ENCODE results near the gene TENM3.

Gene TENM3

DNA sequence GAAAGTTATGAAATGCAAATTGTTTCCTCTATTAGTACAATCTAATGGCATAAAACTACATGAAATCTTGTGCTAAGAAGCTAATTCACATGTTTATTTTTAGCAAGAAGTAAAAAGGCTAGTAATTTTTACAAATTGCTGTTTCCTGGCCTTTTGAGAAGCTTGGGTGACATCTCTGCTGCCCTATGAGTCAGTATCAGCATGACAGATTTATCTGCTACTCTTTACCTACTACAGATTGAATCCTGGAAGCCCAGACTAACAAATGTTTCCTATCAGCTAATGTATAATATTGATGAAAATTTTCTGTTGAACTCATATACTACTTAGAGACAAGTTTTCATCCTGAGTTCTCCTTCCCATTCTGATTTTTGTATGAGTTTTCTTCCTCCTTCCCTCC is 441.6 kb downstream of the TENM3 start:
- no peak for DNase-seq (ENCODE audit: low spot score)

DNA sequence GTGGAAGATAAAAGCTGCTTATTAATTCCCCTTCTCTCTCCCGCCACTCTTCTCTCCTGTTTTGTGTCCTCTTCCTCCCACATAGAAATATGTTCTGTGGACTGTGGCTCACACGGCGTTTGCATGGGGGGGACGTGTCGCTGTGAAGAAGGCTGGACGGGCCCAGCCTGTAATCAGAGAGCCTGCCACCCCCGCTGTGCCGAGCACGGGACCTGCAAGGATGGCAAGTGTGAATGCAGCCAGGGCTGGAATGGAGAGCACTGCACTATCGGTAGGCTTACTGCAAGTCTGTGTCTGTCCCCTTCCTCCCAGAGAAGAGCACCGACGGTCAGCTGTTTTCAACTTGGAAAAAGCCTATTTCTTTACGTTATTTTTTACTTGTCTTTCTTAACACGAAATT is 444.9 kb downstream of the TENM3 start:
- DNase-seq (ENCODE audit: low spot score) = no peak

DNA sequence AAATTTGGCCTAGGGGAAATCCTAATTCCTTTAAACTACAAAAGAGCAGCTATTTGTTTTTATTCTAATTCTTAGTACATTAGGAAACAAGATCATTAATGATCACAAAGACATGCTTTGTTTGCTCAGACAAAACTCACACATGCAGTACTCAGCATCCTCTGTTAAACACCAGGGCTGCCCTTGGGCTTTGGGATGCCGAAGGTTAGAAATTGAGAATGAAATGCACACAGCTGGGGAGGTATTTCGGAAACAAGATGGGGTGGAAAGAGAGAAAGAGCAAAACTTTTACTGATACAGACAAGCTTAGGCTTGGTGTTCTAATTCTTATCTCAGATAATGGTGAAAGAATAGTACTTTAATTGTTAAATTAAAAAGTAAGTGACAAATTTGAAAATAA is 451.3 kb downstream of the TENM3 start:
- no peak for DNase-seq (ENCODE audit: low spot score)

DNA sequence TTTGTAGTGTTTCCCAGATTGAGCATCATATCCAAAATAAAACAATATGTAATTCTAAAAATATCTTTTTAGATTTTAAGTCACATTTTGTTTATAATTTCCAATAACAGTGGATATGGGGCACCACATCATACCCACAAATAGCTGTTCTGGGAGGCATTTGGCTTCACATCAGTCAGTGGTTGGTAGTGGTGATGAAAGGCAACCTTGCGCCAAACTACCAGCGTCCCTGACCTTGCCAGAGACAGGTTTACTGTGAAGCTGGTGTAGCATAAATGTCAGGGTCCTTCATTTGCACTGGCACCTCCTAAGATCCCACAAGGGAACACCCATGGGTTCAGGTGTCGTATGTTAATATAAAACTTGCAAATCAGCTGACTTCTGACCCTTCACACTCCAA is 451.8 kb downstream of the TENM3 start:
- DNase-seq (ENCODE audit: low spot score) = no peak

DNA sequence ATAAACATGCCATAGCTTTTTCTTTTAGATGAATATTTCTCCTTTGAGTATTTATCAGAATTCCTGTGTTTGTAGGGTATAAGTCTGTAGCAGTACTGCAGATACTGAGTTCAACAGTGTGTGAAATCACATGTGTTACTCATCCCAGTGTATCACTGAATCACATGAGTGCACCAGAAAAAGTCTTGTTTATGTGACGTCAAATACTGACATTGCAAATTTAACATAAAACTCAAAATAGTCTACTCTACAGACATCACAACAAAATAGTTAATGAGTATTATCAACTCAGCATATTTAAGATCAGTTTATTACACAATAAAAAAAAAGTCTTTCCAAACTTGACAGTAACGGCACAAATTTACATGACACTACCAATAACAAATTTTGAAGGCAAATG is 452.6 kb downstream of the TENM3 start:
- DNase-seq (ENCODE audit: low spot score) = no peak

DNA sequence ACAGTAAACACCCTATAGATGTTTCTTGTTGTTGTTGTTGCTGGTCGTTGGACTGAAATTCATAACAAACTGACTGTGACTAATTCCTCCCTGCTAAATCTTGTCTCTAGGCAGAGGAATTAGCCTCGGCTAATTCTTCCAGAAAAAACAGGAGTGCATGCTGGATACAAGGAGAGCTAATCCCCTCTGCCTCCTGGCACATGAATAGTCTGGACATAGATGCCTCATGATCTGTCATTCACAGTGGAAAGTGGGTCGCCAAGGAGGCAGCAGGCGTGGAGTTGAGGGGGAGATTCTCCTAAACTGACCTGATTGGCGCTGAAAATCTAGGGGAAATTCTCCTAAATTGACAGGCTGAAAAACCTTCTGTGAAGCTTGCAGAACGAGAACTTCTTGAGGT is 453.9 kb downstream of the TENM3 start:
- no peak for DNase-seq (ENCODE audit: low spot score)

DNA sequence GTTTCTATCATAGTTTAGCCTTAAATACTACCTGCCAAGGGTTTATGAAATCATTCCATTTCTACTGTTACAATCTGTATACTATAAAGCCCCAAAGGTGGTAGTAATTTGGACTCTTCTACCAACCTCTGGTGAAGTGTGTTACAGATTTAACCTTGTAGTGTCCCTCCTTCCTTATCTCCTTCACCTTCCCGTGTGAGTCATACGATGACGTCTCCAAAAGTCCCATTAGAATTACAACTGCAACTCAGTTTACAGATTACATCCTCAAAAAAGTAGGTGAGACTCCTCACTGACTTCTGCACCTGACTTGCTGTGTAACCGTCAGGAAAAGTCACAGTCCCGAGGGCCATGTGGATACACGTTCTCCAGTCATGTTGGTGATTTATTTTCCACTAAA is 455.0 kb downstream of the TENM3 start:
- no peak for DNase-seq (ENCODE audit: low spot score)

DNA sequence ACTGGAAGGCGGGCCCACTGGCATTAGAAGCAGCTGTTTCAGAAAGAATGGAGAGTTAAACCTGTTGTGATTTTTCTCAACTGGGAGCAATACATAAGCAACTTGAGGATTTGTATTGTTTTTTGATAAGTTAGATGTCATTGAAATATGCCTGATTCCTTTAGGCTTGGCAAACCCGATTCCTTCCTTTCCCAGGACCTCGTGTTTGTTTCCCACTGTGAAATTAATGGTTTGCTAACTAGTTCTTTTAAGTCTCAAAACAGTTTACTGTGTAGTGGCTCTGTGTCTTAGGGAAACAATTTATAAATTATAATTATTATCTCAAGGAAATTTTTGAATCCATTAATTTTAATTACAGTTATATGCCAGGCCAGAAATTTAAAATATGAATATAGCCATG is 456.0 kb downstream of the TENM3 start:
- no peak for DNase-seq (ENCODE audit: low spot score)

DNA sequence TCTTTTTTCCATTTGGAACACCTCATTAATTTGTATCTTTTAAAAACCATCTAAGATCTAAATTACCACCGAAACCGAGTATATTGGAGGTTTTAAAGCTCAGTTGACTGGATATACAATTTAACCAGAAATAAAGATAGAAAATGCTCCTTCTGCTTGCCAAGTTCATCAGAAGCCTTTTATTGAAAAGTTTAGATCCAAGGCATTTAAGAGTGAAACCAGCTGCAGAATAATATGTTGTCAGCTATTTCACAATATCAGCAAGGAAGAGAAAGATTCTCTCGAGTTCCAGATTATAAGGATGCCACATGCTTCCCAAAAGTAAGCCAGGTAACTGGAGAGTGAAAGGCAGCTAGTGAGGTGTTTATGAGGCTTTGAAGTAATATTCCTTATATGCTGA is 456.6 kb downstream of the TENM3 start:
- no peak for DNase-seq (ENCODE audit: low spot score)

DNA sequence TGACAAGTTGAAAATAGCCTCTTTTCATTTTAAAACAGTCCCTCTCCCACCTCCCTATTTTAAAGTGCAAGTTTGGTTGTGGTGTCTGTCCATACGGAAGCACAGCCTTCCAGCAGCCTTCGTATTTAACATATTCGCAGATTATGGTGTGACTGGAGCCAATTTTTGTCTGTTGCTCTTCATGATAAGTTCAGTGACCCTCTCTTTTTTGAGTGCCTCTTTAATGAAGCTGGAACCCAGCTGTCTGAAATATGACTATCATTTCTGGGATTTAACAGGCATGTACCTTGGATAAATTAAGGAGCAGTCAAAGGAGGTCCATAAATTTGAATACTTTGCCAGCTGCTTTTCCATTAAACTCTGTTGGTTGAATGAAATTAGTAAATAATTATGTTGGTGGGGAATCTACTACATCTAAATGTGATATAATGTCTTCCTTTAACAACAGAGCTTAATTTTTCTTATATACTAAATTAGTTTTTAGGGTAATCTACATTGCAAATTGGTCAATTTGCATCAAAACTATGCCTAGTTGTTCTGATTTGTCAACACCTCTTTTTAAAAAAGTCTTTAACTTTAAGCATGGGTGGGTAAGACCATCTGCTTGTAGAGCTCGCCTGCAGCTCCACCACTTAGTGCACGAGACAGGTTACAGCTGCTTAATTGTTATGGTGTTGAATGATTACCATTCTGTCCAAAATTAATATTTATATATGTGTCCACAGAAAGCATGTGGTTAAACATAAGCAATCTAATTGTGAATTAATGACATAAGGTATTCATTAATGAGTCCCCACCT is 457.4 kb downstream of the TENM3 start:
- no peak for DNase-seq (ENCODE audit: low spot score)

DNA sequence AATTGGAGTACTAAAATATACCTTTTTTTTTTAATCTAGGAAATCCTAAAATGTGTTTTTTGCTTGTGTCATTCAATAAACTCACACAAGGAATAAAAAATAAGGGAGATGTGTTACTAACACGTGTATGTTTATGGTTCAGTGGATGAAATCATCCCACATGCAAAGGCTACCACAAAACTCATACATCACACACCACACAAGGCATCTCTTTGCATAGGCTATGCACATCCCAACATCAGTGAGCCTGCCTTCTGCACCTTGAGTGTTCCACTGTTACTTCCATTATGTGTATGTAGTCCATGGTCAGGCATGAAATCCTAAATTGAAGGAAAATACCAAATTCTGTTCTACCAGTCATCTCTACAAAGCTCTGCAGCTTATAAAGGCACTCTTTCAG is 460.9 kb downstream of the TENM3 start:
- DNase-seq (ENCODE audit: low spot score) = no peak

DNA sequence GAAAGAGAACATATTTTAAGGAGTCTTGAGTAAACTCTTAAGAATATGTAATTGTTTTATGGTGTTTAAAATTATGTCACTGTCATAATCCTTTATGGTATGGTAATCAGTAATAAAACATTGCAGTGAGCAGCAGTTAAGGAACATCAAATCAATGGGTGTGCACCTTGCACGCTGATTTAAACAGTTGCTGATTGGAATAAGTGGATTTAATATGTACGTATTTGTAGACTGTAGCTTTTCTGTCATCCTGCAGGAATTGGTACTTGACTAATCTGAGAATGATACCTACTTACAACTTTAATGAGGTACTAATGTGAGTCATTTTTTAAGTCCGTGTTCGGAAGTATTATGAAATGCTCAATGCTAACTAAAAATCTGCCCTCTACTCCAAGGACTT is 461.7 kb downstream of the TENM3 start:
- no peak for DNase-seq (ENCODE audit: low spot score)

DNA sequence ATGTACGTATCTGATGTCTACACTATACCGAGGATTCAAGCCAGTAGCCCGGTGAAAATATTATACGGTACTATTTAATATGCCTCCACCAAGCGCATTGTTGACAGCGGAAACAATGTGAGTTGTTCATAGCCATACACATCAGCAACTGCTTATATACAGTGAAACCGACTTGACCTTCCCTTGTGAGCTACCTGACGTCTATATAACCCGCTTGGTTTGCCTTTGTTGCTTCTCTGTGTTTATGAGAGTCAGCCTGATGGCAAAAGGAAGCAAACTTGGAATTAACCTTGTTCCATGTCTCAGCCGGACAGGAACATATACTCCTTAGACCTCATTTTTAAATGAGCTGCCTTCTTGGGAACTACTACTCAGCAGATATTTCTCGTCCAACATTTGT is 462.2 kb downstream of the TENM3 start:
- DNase-seq (ENCODE audit: low spot score) = no peak

DNA sequence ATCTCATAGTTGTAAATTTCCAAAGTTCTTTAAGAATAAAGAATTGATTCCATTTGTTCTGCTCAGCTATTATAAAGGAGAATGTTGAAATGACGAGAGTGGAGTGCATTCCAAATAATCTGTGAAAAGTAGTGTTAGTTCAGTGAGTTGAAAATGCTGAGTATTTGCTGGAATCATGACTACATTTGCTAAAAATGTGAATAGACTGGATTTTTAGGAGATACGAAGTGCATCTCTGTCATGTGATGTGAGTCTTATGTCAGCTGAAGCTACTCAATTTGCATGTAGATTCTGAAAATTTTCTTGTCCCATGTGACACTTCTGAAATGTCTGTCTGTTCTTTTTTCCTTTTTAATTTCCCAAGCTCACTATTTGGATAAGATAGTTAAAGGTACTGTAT is 468.0 kb downstream of the TENM3 start:
- DNase-seq (ENCODE audit: low spot score) = no peak

DNA sequence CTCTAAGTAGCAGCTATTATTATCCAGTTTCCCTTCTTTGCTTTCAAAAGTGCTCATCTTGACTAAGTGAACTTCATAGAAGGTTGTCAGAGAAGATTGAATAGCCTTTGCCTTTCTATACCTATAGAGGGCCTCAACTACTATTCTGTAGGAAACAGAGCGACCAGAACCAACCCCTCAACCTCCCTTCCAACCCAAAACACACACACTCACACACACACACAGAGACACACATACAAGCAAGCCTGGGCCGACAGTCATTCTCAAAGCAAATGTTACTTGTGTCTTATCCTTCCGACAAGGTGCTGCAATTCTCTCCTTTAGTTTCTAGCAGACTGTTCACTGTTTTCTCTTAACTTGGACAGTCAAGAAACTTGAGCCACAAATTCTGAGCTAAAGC is 472.3 kb downstream of the TENM3 start:
- DNase-seq (ENCODE audit: low spot score) = no peak

DNA sequence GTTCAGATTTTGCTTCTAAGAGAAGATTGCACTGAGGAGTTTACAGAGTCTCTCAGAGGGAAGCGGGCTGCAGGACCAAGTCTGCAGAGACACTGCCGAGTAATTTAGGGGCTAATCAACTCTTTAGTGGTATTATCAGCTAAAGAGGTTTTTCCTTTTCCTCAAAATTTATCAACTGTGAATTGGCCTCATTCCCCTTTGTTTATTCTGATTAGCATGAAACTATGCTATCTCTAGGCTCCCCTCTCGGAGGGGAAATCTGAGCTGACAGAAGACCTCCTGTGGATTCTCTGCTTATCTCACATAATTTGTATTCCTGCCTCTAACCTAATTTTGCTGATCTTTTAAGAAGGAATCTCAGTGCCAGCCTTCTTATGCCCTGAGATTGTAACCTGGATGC is 473.0 kb downstream of the TENM3 start:
- DNase-seq (ENCODE audit: low spot score) = no peak

DNA sequence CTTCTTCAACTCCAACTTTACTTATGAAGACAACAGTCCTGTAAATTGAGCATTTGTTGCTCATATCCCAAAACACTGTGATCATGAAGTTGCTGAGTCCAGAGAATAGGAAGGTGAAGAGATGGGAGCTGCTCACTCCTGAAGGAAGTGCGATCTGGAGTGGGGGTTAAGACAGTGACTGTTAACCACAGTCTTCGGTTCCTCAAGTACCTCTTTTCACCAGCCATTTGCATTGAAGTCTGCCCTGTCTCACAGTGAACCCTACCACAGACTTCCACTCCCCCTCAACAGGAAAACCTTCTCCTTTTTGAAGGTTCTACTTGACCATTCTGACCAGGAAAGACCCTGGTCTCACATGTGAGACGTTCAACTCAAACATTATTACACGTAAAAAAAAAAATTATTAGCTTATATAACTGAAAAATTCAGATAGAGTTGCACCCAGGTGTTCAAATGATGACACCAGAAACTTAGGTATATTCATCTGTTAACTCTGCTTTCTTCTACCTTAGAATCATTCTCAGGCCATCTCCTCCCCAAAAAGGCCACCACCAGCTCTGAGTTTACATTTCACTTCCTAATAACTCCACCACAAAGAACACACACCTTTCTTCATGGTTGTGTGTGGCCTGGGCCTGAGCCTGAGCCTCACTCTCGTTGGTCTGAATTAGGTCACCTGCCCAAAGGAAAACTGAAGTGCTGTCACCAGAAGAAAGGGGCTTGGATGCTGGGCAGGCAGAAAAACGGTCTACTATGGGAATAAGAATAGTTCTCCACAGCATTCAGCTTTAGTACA is 474.8 kb downstream of the TENM3 start:
- no peak for DNase-seq (ENCODE audit: low spot score)

DNA sequence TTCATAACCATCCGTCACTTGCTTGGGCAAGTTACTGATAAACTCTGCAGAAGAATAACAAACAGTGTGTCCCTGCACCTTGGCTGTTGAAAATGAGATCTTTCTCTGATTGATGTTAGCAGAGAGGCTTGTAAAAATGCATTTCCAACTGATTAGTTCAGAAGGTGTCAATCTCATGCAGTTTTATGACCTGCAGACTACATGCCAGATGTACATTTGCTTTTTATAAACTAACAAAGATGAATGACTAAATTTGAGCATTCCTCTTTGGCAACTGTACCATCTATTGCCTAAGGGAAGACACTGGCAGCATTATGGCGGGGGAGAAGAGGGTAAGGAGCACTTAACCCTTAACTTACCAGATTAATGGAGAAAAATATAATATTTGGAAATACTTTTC is 481.2 kb downstream of the TENM3 start:
- DNase-seq (ENCODE audit: low spot score) = no peak

DNA sequence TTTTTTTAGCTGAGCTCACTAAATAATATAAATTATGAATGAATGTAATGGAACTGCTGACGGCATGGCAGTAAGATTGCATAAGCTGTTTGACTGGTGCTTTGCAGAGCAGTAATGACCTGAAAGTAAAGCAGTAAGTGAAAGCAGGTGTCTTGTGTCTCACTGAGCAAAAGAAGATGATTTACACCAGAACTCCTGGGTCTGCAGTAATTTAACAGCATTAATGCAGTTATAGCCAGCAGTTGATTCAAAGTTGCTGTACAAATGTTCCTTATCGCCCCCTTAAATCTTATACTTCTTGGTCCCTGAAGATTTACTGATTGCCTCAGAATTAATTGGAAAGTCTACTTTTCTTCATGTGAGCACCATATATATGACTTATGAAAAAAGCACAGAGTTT is 486.3 kb downstream of the TENM3 start:
- DNase-seq (ENCODE audit: low spot score) = no peak

DNA sequence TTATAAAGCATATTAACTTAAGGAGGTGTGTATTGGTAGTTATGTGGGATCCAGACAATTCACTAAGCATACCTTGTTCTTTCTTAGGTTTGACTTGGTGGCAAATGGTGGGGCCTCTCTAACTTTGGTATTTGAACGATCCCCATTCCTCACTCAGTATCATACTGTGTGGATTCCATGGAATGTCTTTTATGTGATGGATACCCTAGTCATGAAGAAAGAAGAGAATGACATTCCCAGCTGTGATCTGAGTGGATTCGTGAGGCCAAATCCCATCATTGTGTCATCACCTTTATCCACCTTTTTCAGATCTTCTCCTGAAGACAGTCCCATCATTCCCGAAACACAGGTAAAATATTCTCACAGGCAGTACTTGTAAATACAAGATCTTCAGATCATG is 487.6 kb downstream of the TENM3 start:
- DNase-seq (ENCODE audit: low spot score) = no peak

DNA sequence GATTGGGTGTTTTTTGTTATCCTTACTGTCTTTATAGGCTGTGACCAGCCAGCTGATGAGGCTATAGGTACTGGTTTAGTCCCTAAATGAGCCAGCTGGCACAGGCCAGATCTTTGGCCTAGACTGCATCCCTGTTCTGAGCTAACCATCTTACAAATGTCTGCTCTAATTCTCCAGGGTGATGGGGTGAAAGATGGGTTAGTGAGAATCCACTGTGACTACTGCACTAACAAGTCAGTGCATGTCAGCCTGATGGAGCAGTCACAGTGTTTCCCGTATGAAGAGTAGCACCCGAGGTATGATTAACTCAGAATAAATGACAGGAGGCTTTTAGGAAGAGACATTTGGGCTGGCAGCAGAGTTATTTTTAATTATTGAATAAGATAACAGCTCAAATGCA is 493.0 kb downstream of the TENM3 start:
- DNase-seq (ENCODE audit: low spot score) = no peak

DNA sequence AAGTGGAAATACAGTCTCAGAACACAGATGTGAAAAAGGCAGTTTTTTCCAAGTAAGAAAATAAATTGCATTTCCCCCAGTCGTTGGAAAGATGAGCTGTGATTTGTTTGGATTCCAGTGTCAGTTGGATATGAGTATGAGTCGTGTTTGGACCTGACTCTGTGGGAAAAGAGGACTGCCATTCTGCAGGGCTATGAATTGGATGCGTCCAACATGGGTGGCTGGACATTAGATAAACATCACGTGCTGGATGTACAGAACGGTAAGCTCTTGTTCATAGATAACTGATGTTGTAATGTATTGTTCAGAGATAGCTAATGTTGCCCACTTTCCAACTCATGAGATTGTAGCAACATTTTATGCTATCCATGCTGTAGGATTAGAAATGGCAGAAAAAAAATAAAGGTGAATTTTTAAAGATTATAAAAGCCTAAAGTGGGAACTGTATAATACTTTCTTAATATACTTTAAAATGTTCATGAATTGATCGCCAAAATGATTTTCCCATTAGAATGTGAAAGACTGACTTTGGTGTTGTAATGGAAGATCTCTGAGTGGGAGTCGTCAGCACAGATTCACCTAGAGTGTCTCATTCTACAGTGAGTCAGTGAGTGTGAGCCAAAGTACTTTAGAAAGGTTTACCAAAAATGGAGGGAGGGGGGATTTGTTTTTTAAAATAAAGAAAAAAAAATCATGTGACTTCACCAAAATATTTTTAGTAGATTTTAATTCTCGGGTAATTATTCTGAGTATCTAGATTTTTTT is 495.3 kb downstream of the TENM3 start:
- DNase-seq (ENCODE audit: low spot score) = no peak

DNA sequence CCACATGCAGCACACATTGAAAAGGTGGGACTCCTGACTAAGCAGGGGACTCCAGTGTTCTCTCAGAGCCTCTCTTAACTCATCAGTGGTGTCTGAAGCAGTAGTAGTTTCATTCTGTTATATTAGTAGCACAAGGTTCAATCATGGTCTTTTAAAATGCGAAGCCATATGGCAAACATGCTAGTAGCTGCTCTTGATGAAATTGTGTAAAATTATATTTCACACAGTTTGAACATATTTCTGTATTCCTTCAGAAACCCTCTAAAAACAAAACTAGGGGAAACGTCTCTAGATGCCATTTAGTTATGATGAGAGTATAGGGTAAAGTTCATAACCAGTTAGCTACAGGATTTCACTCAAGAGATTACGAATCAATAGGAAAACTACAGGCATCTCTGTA is 497.1 kb downstream of the TENM3 start:
- no peak for DNase-seq (ENCODE audit: low spot score)

All from NAMALWA (cell line).